Mammary epithelial cell (primary cell): ENCODE data around the gene PTPRU.

ENCODE experiments used
- EZH2 ChIP-seq: IDR thresholded peaks from 2 replicates; pipeline ENCODE4 v1.6.1; 2012; ENCODE audit warnings: low read length, inconsistent platforms, borderline replicate concordance
- TF ChIP-seq, protein P1 (sequence below), 2 donors: IDR thresholded peaks in 1 of 2; conservative IDR thresholded peaks in 1 of 2; 2 replicates each; pipeline ENCODE4 v1.5.1; 2011 to 2012; ENCODE audit warnings: inconsistent platforms in 2 of 2, low read length in 2 of 2, mild to moderate bottlenecking in 2 of 2, control low read depth in 1 of 2, low read depth in 1 of 2; ENCODE audit not compliant: insufficient read depth in 1 of 2; ENCODE audit errors: extremely low read depth in 1 of 2

- TF ChIP-seq, protein P1, sequence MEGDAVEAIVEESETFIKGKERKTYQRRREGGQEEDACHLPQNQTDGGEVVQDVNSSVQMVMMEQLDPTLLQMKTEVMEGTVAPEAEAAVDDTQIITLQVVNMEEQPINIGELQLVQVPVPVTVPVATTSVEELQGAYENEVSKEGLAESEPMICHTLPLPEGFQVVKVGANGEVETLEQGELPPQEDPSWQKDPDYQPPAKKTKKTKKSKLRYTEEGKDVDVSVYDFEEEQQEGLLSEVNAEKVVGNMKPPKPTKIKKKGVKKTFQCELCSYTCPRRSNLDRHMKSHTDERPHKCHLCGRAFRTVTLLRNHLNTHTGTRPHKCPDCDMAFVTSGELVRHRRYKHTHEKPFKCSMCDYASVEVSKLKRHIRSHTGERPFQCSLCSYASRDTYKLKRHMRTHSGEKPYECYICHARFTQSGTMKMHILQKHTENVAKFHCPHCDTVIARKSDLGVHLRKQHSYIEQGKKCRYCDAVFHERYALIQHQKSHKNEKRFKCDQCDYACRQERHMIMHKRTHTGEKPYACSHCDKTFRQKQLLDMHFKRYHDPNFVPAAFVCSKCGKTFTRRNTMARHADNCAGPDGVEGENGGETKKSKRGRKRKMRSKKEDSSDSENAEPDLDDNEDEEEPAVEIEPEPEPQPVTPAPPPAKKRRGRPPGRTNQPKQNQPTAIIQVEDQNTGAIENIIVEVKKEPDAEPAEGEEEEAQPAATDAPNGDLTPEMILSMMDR (conservative IDR thresholded peaks at IDR 0.05 in 1 of 2, IDR thresholded peaks at IDR 0.05 in 1 of 2; ENCODE audit: extremely low read depth in 1 of 2, insufficient read depth in 1 of 2, low read depth in 1 of 2, low read length in 2 of 2) = no peak
- TF ChIP-seq EZH2 = no peak
These were observed 106.0 kb downstream of the PTPRU start for GRCh38 chr1:29342351-29342750.
